Activated CD8-positive, alpha-beta T cell treated with anti-CD3 and anti-CD28 coated beads, Interleukin-2, amount 10 ng/mL, durations not matched to agents 7 days and 5 days (primary cell): ENCODE data around the gene NUPR1. TPM values are rescaled to one million over a fixed set of nuclear protein-coding genes. Genes with fewer than 3 reads are reported as not detected.

Experiments used
- ATAC-seq: fragments of 150-1000 bp; cut with Tn5 transposase; one replicate; pipeline ENCODE4 v1.10.0; 2021; ENCODE audit warnings: moderate library complexity
- CTCF ChIA-PET: fragments of 350-600 bp; sonication (Branson Sonifier 250); formaldehyde crosslinking; loops from one replicate; lab custom pipeline; 2021; ENCODE audit warnings: antibody characterized with exemption; lab: Charles Lee
- POLR2A ChIA-PET: fragments of 350-600 bp; sonication (Branson Sonifier 250); formaldehyde crosslinking; loops from one replicate; lab custom pipeline; 2021; ENCODE audit warnings: antibody characterized with exemption; lab: Charles Lee
- DNase-seq: peaks from one replicate; pipeline ENCODE4 v3.0.0-alpha.2; 2020
- H3K27ac Mint-ChIP-seq: one replicate; pipeline ENCODE4 v1.8.0; 2021; ENCODE audit warnings: mild to moderate bottlenecking, mixed read lengths
- H3K27me3 Mint-ChIP-seq: one replicate; pipeline ENCODE4 v1.8.0; 2021; ENCODE audit warnings: low read depth, mixed read lengths
- H3K36me3 Mint-ChIP-seq: one replicate; pipeline ENCODE4 v1.8.0; 2021; ENCODE audit warnings: low read depth, mixed read lengths
- H3K4me1 Mint-ChIP-seq: one replicate; pipeline ENCODE4 v1.8.0; 2021; ENCODE audit warnings: low read depth, mixed read lengths
- H3K4me3 Mint-ChIP-seq: one replicate; pipeline ENCODE4 v1.8.0; 2021; ENCODE audit warnings: mild to moderate bottlenecking, mixed read lengths
- H3K9me3 Mint-ChIP-seq: one replicate; pipeline ENCODE4 v1.8.0; 2022; ENCODE audit warnings: mixed read lengths; ENCODE audit not compliant: insufficient read depth
- total RNA-seq, 2 experiments: library from RNA; stranded (reverse); gene quantifications; one replicate each; pipeline ENCODE4 v1.2.3, GENCODE V29; 2021

The NUPR1 gene
- total RNA-seq, 2 experiments from 2014 or later, result not detected

GRCh38 chr16:28521436-28521835 lies 17.3 kb downstream of the NUPR1 start:
- peaks cover 4% of the 10 kb centered on the region for H3K27me3 Mint-ChIP-seq
- no peaks in the 10 kb centered on the region for H3K9me3 Mint-ChIP-seq
- H3K4me1 Mint-ChIP-seq, result peaks cover 3% of the 10 kb centered on the region
- ChIA-PET POLR2A (no interaction called here), CTCF (interaction anchor here (1.7 kb wide), 1 partner anchor 13 kb away, joined by 6 read pairs; no protein-coding TSS in a partner anchor)
- DNase-seq (no peak), ATAC-seq (no peak)
- no peak overlapping the region for H3K27ac Mint-ChIP-seq
- H3K4me3 Mint-ChIP-seq, result no peak overlapping the region
- H3K36me3 Mint-ChIP-seq, result no peaks in the 10 kb centered on the region

GRCh38 chr16:28520672-28521071 lies 18.1 kb downstream of the NUPR1 start:
- no peak for ATAC-seq
- H3K36me3 Mint-ChIP-seq, result no peaks in the 10 kb centered on the region
- H3K4me3 Mint-ChIP-seq, result no peak overlapping the region
- no peak overlapping the region for H3K27ac Mint-ChIP-seq
- peaks cover 3% of the 10 kb centered on the region for H3K4me1 Mint-ChIP-seq
- CTCF ChIA-PET, result interaction anchor here (1.7 kb wide), 1 partner anchor 14 kb away, joined by 6 read pairs; no protein-coding TSS in a partner anchor
- H3K27me3 Mint-ChIP-seq, result no peaks in the 10 kb centered on the region
- POLR2A ChIA-PET, result no interaction called here
- DNase-seq, result no peak
- no peaks in the 10 kb centered on the region for H3K9me3 Mint-ChIP-seq

- POLR2A ChIA-PET, result interaction anchor here (0.7 to 1.1 kb wide), 2 partner anchors 19 to 20 kb away, joined by 3 read pairs; partner anchors contain the start of gene APOBR
- H3K9me3 Mint-ChIP-seq, result no peaks in the 10 kb centered on the region
- DNase-seq (no peak), ATAC-seq (no peak)
- CTCF ChIA-PET, result no interaction called here
- H3K36me3 Mint-ChIP-seq, result no peaks in the 10 kb centered on the region
- H3K27ac Mint-ChIP-seq, result no peak overlapping the region
- H3K4me3 Mint-ChIP-seq, result no peak overlapping the region
- H3K4me1 Mint-ChIP-seq, result peaks cover 17% of the 10 kb centered on the region
- no peaks in the 10 kb centered on the region for H3K27me3 Mint-ChIP-seq
Observed at GRCh38 chr16:28514246-28514645, 24.5 kb downstream of the NUPR1 start.

GRCh38 chr16:28513484-28514181 lies 25.1 kb downstream of the NUPR1 start:
- ATAC-seq (no peak), DNase-seq (no peak)
- Mint-ChIP-seq H3K27me3 (no peaks in the 10 kb centered on the region), H3K27ac (peak overlapping the region; percentile 61), H3K9me3 (no peaks in the 10 kb centered on the region), H3K36me3 (no peaks in the 10 kb centered on the region), H3K4me1 (peaks cover 17% of the 10 kb centered on the region), H3K4me3 (no peak overlapping the region)
- ChIA-PET POLR2A (interaction anchor here (0.7 to 1.1 kb wide), 2 partner anchors 19 to 20 kb away, joined by 3 read pairs; partner anchors contain the start of gene APOBR), CTCF (no interaction called here)

- peaks cover 30% of the 10 kb centered on the region for H3K4me1 Mint-ChIP-seq
- H3K36me3 Mint-ChIP-seq, result no peaks in the 10 kb centered on the region
- H3K4me3 Mint-ChIP-seq, result no peak overlapping the region
- ChIA-PET CTCF (interaction anchor here (1.3 kb wide), 1 partner anchor 23 kb away, joined by 3 read pairs; no protein-coding TSS in a partner anchor), POLR2A (no interaction called here)
- DNase-seq, result no peak
- ATAC-seq, result no peak
- no peak overlapping the region for H3K27ac Mint-ChIP-seq
- no peaks in the 10 kb centered on the region for H3K27me3 Mint-ChIP-seq
- no peaks in the 10 kb centered on the region for H3K9me3 Mint-ChIP-seq
Observed at GRCh38 chr16:28511801-28512789, 26.7 kb downstream of the NUPR1 start.

GRCh38 chr16:28511031-28511430 lies 27.7 kb downstream of the NUPR1 start:
- no peak overlapping the region for H3K4me3 Mint-ChIP-seq
- H3K27ac Mint-ChIP-seq, result no peak overlapping the region
- no peak for ATAC-seq
- H3K4me1 Mint-ChIP-seq, result peaks cover 37% of the 10 kb centered on the region
- CTCF ChIA-PET, result interaction anchor here (1.3 kb wide), 1 partner anchor 24 kb away, joined by 3 read pairs; no protein-coding TSS in a partner anchor
- no peak for DNase-seq
- H3K27me3 Mint-ChIP-seq, result peaks cover 5% of the 10 kb centered on the region
- no peaks in the 10 kb centered on the region for H3K9me3 Mint-ChIP-seq
- H3K36me3 Mint-ChIP-seq, result no peaks in the 10 kb centered on the region
- POLR2A ChIA-PET, result no interaction called here

- peaks cover 20% of the 10 kb centered on the region for H3K4me1 Mint-ChIP-seq
- no peaks in the 10 kb centered on the region for H3K9me3 Mint-ChIP-seq
- ATAC-seq (no peak), DNase-seq (no peak)
- peaks cover 6% of the 10 kb centered on the region for H3K27me3 Mint-ChIP-seq
- H3K27ac Mint-ChIP-seq, result no peak overlapping the region
- H3K36me3 Mint-ChIP-seq, result peaks cover 1% of the 10 kb centered on the region
- POLR2A ChIA-PET, result no interaction called here
- CTCF ChIA-PET, result no interaction called here
- no peak overlapping the region for H3K4me3 Mint-ChIP-seq
Observed at GRCh38 chr16:28505489-28506137, 33.2 kb downstream of the NUPR1 start.

- ChIA-PET CTCF (no interaction called here), POLR2A (no interaction called here)
- Mint-ChIP-seq H3K9me3 (no peaks in the 10 kb centered on the region), H3K36me3 (peaks cover 6% of the 10 kb centered on the region), H3K4me1 (peaks cover 23% of the 10 kb centered on the region), H3K27ac (no peak overlapping the region), H3K4me3 (no peak overlapping the region), H3K27me3 (peaks cover 6% of the 10 kb centered on the region)
- DNase-seq (no peak), ATAC-seq (no peak)
Observed at GRCh38 chr16:28504707-28505404, 33.9 kb downstream of the NUPR1 start.

GRCh38 chr16:28503470-28504259 lies 35.1 kb downstream of the NUPR1 start:
- H3K27me3 Mint-ChIP-seq, result peaks cover 6% of the 10 kb centered on the region

GRCh38 chr16:28502290-28502689 lies 36.5 kb downstream of the NUPR1 start:
- Mint-ChIP-seq H3K27ac (no peak overlapping the region), H3K4me3 (no peak overlapping the region), H3K27me3 (peaks cover 6% of the 10 kb centered on the region), H3K9me3 (no peaks in the 10 kb centered on the region), H3K36me3 (peaks cover 22% of the 10 kb centered on the region), H3K4me1 (peaks cover 17% of the 10 kb centered on the region)
- CTCF ChIA-PET, result no interaction called here
- POLR2A ChIA-PET, result interaction anchor here (0.6 kb wide), 1 partner anchor 51 kb away, joined by 3 read pairs; the partner anchor contains the start of gene SGF29
- DNase-seq, result no peak
- ATAC-seq, result no peak

More at GRCh38 chr16:28503470-28504259, 35.1 kb downstream of the NUPR1 start:
- ATAC-seq (no peak), DNase-seq (no peak)
- POLR2A ChIA-PET, result interaction anchor here (1.4 kb wide), 1 partner anchor 9 kb away, joined by 13 read pairs; the partner anchor contains the start of gene APOBR
- no peak overlapping the region for H3K4me3 Mint-ChIP-seq
- CTCF ChIA-PET, result interaction anchor here (1.1 to 1.5 kb wide), 3 partner anchors 9 to 37 kb away, joined by 3 to 9 read pairs (median 5); partner anchors contain the start of genes APOBR and CLN3
- peaks cover 13% of the 10 kb centered on the region for H3K36me3 Mint-ChIP-seq
- H3K4me1 Mint-ChIP-seq, result peaks cover 25% of the 10 kb centered on the region
- H3K9me3 Mint-ChIP-seq, result no peaks in the 10 kb centered on the region
- peak overlapping the region; percentile 17 for H3K27ac Mint-ChIP-seq
